Stimulated activated CD4-positive, alpha-beta T cell treated with anti-CD3 and anti-CD28 coated beads, Interleukin-4, amount 100 ng/mL, for 48 hours (primary cell): ENCODE data around the gene RNASE2.
A peak's percentile ranks its signal among the peaks of the same experiment; 100 is the strongest.
"Not testable (repeated sequence)": the region's sequence is repeated elsewhere in the genome, so short reads cannot be mapped to it uniquely, and the experiment has no call there.

Experiments used
- DNase-seq, 2 donors: peaks; one replicate each; pipeline ENCODE4 v3.0.0-alpha.2; 2020; ENCODE audit warnings: low read depth in 2 of 2

RNASE2 gene

GRCh38 chr14:20954736-20955537 is at the start of gene RNASE2:
RNASE2 (plus strand) TSS chr14:20955487; CDS start chr14:20955772, 285 bp downstream.
- DNase-seq, result not testable (repeated sequence)

DNA sequence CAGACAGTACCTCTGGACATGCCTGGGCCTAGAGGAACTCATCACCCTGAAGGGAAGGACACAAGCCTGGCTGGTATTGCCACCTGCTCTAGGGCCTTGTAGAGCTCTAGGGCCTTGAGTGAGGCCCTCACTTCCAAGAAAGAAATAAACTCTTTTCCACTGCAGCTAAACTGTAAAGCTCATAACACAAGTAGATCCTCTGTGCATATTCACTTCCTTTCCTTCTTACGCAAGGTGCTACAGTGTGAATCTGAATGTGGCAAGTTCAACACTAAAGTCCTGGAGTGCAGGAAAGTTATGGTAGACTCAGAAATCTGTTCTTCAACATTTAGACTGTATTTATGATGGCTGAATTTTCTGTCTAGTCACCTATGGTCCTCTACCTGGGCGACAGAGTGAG is 49.6 kb upstream of the RNASE2 start:
- no peak for DNase-seq

DNA sequence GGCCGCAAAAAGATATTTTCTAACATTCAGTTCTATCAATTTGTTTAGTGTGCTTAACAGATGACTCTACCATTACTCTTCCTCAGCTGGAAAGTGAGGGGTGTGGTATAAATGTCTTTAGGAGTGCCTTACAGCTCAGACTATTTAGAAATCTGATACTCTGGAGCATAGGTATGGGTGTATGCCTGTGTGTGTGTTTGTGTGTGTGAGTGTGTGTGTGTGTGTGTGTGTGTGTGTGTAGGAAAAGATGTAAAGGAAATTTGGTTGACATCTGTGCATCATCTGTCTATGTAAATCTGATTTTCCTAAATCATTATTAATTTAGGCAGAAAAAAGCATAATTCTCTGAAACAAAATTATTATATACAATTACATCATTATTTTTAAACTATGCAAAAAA is 48.1 kb upstream of the RNASE2 start:
- DNase-seq, result no peak

GRCh38 chr14:20910822-20911221 is 44.5 kb upstream of the RNASE2 start:
- not testable (repeated sequence) for DNase-seq

- not testable (repeated sequence) for DNase-seq
Measured at GRCh38 chr14:20919038-20919756, 36.1 kb upstream of the RNASE2 start.

- DNase-seq, result not testable (repeated sequence)
Measured at GRCh38 chr14:20923766-20924297, 31.5 kb upstream of the RNASE2 start.

GRCh38 chr14:20934148-20934762 is 21.0 kb upstream of the RNASE2 start:
- DNase-seq, result peak; percentile 28 to 49

- no peak for DNase-seq
Measured at GRCh38 chr14:20935303-20935984, 19.8 kb upstream of the RNASE2 start.

GRCh38 chr14:20945146-20945545 is 10.1 kb upstream of the RNASE2 start:
- not testable (repeated sequence) for DNase-seq

- DNase-seq, result not testable (repeated sequence)
Measured at GRCh38 chr14:20946707-20947106, 8.6 kb upstream of the RNASE2 start.

DNA sequence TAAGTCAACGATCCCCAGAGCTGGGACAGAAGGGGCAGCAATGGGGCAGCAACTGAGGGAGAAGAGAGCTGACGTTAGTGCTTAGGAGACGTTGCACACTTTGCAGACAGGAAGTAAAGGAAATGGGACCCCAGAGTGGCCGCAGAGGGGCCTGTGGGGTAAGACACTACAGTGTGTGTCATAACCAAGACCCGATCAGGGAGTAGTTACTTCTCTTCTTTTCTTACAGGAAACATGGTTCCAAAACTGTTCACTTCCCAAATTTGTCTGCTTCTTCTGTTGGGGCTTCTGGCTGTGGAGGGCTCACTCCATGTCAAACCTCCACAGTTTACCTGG is 219 bp downstream of the RNASE2 start:
- DNase-seq, result not testable (repeated sequence)

- no peak for DNase-seq
Measured at GRCh38 chr14:20956376-20956976, 1.2 kb downstream of the RNASE2 start.

DNA sequence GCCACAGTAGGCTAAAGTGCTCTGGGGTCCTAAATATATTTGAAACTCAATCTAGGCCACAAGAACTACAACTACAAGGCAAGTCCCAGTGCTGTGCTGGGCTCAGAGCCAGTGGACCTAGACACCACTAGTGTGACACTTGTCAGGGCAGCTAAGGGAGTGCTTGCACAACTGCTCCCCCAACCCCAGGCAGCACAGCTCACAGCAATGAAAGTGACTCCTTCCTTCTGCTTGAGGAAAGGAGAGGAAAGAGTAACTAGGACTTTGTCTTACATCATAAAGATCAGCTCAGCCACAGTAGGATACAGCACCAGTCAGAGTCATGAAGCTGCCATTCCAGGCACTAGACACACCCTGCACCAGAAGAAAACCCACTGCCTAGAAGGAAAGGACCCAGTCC is 3.7 kb downstream of the RNASE2 start:
- not testable (repeated sequence) for DNase-seq

- no peak for DNase-seq
Measured at GRCh38 chr14:20969336-20969735, 14.0 kb downstream of the RNASE2 start.

DNA sequence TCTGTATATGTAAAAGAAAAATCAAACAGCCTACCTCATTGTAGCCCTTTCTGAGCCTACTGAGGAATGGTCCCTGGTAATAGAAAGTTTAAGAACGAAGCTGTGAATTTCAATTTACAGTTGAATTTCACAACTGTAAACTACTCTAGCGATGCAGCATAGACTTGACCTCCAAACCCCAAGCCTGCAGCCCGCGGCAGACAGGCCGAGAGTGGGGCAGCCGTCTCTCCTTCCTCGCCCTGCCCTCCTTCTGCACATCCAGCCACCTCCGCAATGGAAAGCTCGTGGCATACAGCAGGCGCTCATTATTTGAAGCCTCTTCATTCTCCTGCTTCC is 15.3 kb downstream of the RNASE2 start:
- DNase-seq, result no peak

DNA sequence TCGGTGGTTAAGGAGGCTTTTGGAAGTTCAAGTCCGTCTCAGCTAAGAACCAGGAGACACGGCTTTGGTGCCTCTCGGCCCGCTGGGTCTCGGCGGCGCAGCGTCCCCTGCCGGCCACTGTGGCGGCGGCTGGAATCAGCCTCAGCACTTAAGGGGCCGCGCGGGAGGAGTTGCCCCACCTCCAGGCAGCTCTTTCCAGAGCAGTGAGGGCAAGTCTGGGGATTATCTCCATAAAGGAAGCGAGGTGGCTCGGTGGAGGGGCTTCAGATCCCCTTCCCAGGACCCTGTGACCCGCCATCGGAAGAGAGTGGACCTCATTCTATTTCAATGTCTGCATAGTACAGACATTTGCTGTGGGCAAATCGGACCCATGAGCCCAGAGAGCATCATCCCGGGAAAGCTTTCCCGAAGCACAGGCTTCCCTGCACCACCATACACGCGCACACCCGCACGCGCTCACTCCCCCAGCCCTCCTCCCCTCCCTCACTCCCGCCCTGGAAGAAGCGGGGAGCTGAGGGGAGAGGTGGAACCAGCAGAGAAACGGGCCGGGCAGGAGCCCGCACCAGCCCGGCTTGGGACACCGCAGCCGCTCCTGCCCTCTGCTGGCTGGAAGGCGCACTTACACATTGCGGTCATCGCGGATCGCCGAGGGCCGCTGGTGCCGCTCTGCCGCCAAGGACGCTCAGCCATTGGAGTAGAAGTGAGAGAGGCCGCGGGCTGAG is 15.9 kb downstream of the RNASE2 start:
- DNase-seq, result peak; percentile 73 to 75

DNA sequence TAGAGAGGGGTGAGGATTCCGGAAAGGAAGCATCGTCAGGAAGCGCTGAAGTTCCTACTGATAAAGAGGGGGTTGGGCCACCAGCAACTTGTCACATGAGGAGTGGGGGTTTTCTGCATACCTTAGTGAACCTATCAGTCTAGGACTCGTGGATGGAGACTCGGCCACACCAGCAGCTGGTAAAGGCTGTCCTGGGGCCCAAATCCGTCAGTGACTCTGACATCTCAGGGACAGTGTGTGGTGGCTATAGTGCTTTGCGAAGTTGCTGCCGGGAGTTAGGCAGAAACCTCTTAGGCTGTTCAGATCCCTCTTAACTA is 16.4 kb downstream of the RNASE2 start:
- no peak for DNase-seq

- no peak for DNase-seq
Measured at GRCh38 chr14:20973501-20973900, 18.2 kb downstream of the RNASE2 start.

- DNase-seq, result no peak
Measured at GRCh38 chr14:20976291-20976690, 21.0 kb downstream of the RNASE2 start.

- no peak for DNase-seq
Measured at GRCh38 chr14:20978687-20979086, 23.4 kb downstream of the RNASE2 start.

- no peak for DNase-seq
Measured at GRCh38 chr14:20980906-20981305, 25.6 kb downstream of the RNASE2 start.
